Umbilical cord (tissue), 2 donors: Measurements from ENCODE around the gene TROAP. TPM values are rescaled to one million over a fixed set of nuclear protein-coding genes. Genes with fewer than 3 reads are reported as not detected.
"Not testable (repeated sequence)": the region's sequence is repeated elsewhere in the genome, so short reads cannot be mapped to it uniquely, and the experiment has no call there.

Experiments used
- DNase-seq: peaks from one replicate; pipeline ENCODE4 v3.0.0-alpha.2; 2015; ENCODE audit warnings: low spot score
- total RNA-seq: library from RNA; depleted of rRNA; stranded (reverse); fragments of >200 nt; gene quantifications from one replicate; pipeline ENCODE4 v1.2.3, GENCODE V29; 2014; ENCODE audit warnings: low replicate concordance; ENCODE audit not compliant: insufficient read depth

TROAP gene
- total RNA-seq, 1 donor from 2014 or later, result 6.3 TPM

- no peak for DNase-seq
These were observed 27.7 kb upstream of the TROAP start, which contains the start of gene PRPH for GRCh38 chr12:49295082-49295936. TSS of gene PRPH (plus strand) at chr12:49295147. CDS start at chr12:49295201, 54 bp downstream.

GRCh38 chr12:49296034-49296835, 26.8 kb upstream of the TROAP start:
- no peak for DNase-seq

- DNase-seq, result no peak
These were observed 26.0 kb upstream of the TROAP start for GRCh38 chr12:49296836-49297694.

GRCh38 chr12:49297695-49298060, 25.4 kb upstream of the TROAP start:
- DNase-seq, result no peak

- DNase-seq, result no peak
These were observed 24.9 kb upstream of the TROAP start for GRCh38 chr12:49298160-49298559.

- no peak for DNase-seq
These were observed 21.3 kb upstream of the TROAP start for GRCh38 chr12:49301760-49302159.

- DNase-seq, result no peak
These were observed 18.9 kb upstream of the TROAP start for GRCh38 chr12:49304161-49304560.

GRCh38 chr12:49305762-49306510, 17.1 kb upstream of the TROAP start:
- DNase-seq, result no peak

GRCh38 chr12:49309386-49309785, 13.7 kb upstream of the TROAP start:
- no peak for DNase-seq

GRCh38 chr12:49310451-49311000, 12.5 kb upstream of the TROAP start:
- not testable (repeated sequence) for DNase-seq

GRCh38 chr12:49314811-49315210, 8.2 kb upstream of the TROAP start:
- DNase-seq, result no peak

- not testable (repeated sequence) for DNase-seq
These were observed 5.9 kb upstream of the TROAP start for GRCh38 chr12:49317118-49317517.

- DNase-seq, result not testable (repeated sequence)
These were observed 2.5 kb upstream of the TROAP start for GRCh38 chr12:49320411-49321103.

- DNase-seq, result no peak
These were observed 718 bp upstream of the TROAP start for GRCh38 chr12:49322367-49322707.

- DNase-seq, result no peak
These were observed 556 bp downstream of the TROAP start for GRCh38 chr12:49323524-49324097.

- no peak for DNase-seq
These were observed 2.6 kb downstream of the TROAP start for GRCh38 chr12:49325606-49326005.

GRCh38 chr12:49327368-49327767, 4.3 kb downstream of the TROAP start:
- DNase-seq, result no peak

- DNase-seq, result no peak
These were observed 4.8 kb downstream of the TROAP start for GRCh38 chr12:49327887-49328286.

- DNase-seq, result no peak
These were observed 5.8 kb downstream of the TROAP start for GRCh38 chr12:49328816-49329215.
